Dermis lymphatic vessel endothelial cell (primary cell): ENCODE results near the gene VSIG10L. TPM values are rescaled to one million over a fixed set of nuclear protein-coding genes. Genes with fewer than 3 reads are reported as not detected.

ENCODE experiments used
- total RNA-seq: library from RNA; depleted of rRNA; stranded (reverse); fragments of >200 nt; gene quantifications from 2 replicates; pipeline ENCODE4 v1.2.1, GENCODE V29; 2014

VSIG10L gene
- total RNA-seq = 0.09 and 0.11 TPM in 2 replicates

DNA sequence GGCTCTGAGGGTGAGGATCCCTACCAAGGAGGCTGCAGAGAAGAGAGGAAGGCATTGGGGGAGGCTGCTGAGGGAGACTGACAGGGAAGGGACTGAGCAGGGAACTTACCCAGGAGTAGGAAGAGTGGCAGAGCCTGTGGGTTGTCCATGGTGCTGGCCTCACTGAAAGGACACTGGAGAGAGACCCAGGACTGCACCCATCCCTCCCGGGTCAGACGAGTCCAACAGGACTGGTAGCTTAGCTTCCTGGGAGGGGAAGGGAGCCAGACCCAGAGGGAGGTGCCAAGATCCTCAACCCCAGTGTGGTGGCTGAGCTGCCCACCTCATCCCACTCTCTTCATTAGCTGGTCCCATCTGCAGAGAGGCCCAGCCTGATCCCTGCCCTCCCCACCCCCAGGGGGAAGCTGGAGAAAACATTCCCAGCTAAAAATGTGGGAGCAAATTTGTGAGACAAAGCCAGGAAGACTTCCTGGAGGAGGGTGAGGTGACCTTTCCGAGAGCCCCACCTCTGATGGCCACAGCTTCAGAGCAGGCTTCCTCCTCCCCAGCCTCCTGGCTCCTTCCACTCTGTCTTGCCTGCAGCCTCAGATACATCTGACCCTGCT, at the start of gene VSIG10L:
Gene VSIG10L (minus strand): TSS at position 164 of the 605 bp plus-strand sequence. CDS start 15 bp downstream, at position 149.

DNA sequence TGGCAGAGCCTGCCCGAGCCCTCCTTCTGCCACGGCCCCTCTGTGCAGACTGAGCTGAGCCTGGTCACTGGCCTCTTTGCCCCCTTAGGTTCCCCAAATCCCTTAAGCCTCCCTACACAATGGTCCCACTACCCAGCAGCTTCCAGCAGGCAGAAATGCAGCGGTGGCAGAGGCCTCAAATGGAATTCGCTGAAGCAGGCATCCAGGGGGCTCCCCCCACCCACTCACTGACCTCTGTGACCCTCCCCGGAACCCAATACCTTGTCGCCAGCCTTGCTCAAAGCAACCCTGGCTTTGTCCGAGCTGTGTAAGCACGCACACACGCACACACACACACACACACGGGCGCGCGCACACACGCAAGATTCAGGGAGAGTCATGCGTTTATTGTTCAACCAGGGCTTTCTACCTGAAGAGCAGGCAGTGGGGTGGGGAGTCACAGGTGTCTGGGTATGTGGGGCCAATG, 46.0 kb upstream of the VSIG10L start, which contains the start of gene LIM2:
Gene LIM2 (minus strand): TSS at position 51 of the 466 bp plus-strand sequence. CDS start 531 bp downstream, outside the sequence.

GRCh38 chr19:51372649-51373504, 30.9 kb upstream of the VSIG10L start, which contains the start of gene NKG7:
TSS of gene NKG7 (minus strand) at chr19:51372654. CDS start at chr19:51372535, 119 bp downstream.

DNA sequence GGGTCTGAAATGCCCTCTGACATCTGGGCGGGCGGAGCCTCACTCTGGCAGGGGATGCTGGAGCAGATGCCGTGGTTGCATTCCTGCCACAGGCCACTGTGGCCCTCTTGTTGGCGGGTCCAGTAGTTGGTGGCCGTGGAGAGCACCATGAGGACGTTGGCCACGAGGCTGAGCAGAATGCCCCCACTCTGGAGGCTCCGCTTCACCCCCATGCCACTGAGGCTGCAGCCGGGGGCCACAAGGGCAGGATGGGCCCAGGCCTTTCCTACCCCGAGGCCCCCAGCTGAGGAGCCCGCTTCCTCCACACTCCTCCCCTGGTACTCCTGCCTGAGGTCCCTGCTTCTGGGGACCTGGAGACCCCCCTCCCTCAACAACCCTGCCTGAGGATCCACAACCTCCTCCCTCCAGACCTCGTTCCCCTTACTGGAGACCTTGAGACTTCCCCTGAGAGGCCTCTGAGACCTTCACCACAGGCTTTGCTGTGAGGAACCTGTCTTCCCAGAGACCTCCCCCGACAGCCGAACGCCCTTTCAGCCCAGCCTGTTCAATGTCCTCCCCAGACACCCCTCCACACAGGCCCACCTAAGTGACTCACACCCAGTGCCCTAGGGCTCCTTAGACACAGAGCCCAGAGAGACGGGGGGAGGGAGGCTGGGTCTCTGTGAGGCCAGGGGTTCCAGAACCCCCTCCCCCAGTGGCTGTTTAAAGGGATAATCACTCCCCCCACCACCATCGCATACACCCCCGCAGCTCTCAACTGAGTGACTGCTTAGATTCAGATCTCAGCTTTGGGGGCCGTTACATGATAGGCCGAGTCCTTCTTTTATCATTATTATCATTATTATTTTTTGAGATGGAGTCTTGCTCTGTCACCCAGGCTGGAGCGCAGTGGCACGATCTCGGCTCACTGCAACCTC, 26.7 kb upstream of the VSIG10L start, which contains the start of gene CLDND2:
Gene CLDND2 (minus strand): TSS at position 638 of the 917 bp plus-strand sequence. CDS start 426 bp downstream, at position 212.

GRCh38 chr19:51365965-51366388, 24.0 kb upstream of the VSIG10L start, which contains the start of gene ETFB:
TSS of gene ETFB (minus strand) at chr19:51366388. CDS start at chr19:51366326, 62 bp downstream.

DNA sequence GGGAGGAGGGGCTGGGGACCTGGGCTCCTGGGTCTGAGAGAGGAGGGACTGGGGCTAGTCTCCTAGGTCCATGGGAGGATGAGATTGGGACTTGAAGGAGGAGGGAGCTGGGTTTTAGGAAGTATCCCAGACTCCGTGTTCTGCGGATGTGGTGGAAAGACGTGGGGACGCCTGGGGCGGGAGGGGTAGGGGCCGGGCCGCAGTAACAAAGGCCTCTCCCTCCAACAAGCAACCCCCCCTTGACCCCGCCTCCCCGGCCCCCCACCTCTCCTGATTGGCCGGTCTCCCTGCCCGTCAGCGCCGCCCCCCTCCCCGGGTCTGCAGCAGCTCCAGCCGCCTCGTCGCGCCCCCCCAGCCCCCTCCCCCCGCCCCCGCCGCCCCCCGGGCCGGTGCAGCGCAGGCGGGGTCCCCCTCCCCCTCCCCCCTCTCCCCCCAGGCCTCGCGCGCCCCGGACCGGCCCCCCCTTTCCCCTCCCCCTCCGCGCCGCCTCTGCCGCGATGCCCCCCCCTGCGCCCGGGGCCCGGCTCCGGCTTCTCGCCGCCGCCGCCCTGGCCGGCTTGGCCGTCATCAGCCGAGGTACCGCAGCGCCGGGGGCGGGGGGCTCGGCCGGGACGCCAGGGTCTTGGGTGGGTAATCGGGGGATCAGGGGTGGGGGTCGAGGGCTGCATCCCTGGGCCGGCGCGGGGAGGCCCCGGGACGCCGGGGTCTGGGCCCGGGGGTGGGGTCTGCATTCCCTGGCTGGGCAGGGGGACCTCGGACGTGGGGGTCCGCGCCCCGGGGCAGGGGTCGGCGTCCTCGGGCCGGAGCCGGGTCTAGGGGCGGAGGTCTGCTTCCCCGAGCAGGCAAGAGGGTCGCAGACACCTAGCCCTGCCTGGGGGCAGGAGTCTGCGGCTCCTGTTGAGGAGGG, 30.3 kb downstream of the VSIG10L start, which contains the start of gene IGLON5:
Gene IGLON5 (plus strand): TSS at position 294 of the 907 bp plus-strand sequence. CDS start 204 bp downstream, at position 498.

Other genes with a start within 250 kb of the VSIG10L start
- gene CTU1, start 233.7 kb downstream of the VSIG10L start, total RNA-seq = 3.7 and 5.0 TPM in 2 replicates
- gene SIGLEC9, start 217.2 kb downstream of the VSIG10L start, total RNA-seq = 0.11 and 0.34 TPM in 2 replicates
- gene SIGLEC7, start 199.8 kb downstream of the VSIG10L start, total RNA-seq = not detected in 2 replicates
- not detected in 2 replicates for gene CD33, start 117.1 kb downstream of the VSIG10L start, total RNA-seq
- not detected in 2 replicates for gene SIGLECL1, start 91.1 kb downstream of the VSIG10L start, total RNA-seq
- not detected in 2 replicates for gene IGLON5, start 30.5 kb downstream of the VSIG10L start, total RNA-seq
- 82.4 and 84.5 TPM in 2 replicates for gene ETFB, start 24.2 kb upstream of the VSIG10L start, total RNA-seq
- not detected in 2 replicates for gene CLDND2, start 26.9 kb upstream of the VSIG10L start, total RNA-seq
- not detected in 2 replicates for gene NKG7, start 30.5 kb upstream of the VSIG10L start, total RNA-seq
- gene LIM2, start 45.8 kb upstream of the VSIG10L start, total RNA-seq = not detected in 2 replicates
- not detected in 2 replicates for gene C19orf84, start 48.5 kb upstream of the VSIG10L start, total RNA-seq
- not detected in 2 replicates for gene SIGLEC10, start 75.5 kb upstream of the VSIG10L start, total RNA-seq
- not detected in 2 replicates for gene SIGLEC8, start 116.3 kb upstream of the VSIG10L start, total RNA-seq
- gene CEACAM18, start 136.4 kb upstream of the VSIG10L start, total RNA-seq = not detected in 2 replicates
- not detected in 2 replicates for gene SIGLEC12, start 159.7 kb upstream of the VSIG10L start, total RNA-seq
- not detected in 2 replicates for gene SIGLEC6, start 189.5 kb upstream of the VSIG10L start, total RNA-seq
- gene ZNF175, start 229.1 kb upstream of the VSIG10L start, total RNA-seq = 3.5 and 4.5 TPM in 2 replicates